ENCODE measurements around the gene WDHD1. TPM values are rescaled to one million over a fixed set of nuclear protein-coding genes. Genes with fewer than 3 reads are reported as not detected.

The WDHD1 gene
- total and polyA plus RNA-seq, 10 donors = 1.4 to 6.3 (median 3.8) TPM

DNA sequence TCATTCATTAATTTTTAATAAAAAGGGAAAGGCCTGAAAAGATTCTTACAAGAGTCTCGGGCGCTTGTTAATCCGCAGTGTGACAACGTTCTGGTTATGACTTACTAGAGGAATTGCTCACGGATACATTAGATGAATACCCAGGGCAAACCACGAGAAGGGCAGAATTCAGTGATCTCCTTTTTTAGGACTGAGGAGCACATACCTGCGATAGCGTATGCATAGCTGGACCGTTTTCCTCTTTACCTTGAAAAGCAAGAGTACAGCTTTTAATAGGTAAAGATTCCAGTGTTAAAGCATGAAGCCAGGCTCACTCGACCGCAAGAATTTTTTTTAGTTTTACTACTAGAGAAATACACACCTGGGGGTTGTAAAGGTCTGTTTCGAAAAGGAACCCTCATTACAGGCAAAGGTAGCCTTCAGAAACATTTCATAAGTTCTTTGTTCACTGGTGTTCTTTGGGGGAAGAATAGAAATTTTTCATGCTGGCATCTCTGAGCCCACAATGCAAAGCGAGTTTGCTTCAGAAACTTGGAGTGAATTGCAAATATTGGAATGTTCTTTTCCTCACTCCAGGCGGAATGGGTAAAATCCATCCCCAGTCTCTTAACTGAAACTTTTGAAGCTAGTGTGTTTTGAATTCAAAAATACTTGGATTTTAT, 25.5 kb upstream of the WDHD1 start:
- peaks cover 15 to 66% (median 49%) of the 10 kb centered on the region in 6 donors for H3K4me1 ChIP-seq
- 10 to 17% (median 12%) methylated on average over 14 of the region's 14 CpGs for WGBS, 5 donors
- peak overlapping the region; percentile 94 to 100 (median 99) for H3K27ac ChIP-seq
- TF ChIP-seq POLR2A (IDR thresholded peaks at IDR 0.05) = no peak
- TF ChIP-seq POLR2AphosphoS5 (IDR thresholded peaks at IDR 0.05) = no peak
- no peak for DNase-seq
- H3K36me3 ChIP-seq = peaks cover 0 to 37% (median under 1%) of the 10 kb centered on the region in 6 donors
- intact Hi-C loops (cut with DNase I; ENCODE audit: low total_unique reads) = no loop called here
- H3K9me3 ChIP-seq = no peaks in the 10 kb centered on the region
- peak overlapping the region; percentile 58 to 89 (median 70) for H3K4me3 ChIP-seq
- H3K27me3 ChIP-seq (replicated peaks in 1 of 7) = no peaks in the 10 kb centered on the region

GRCh38 chr14:55051423-55052268, 24.7 kb upstream of the WDHD1 start, which contains the start of gene MAPK1IP1L:
TSS of gene MAPK1IP1L (plus strand) at chr14:55051647. CDS start at chr14:55061684, 10,037 bp downstream.
- Histone ChIP-seq H3K36me3 (peaks cover 0 to 33% (median 0%) of the 10 kb centered on the region in 6 donors), H3K27ac (peak within 1 kb of the TSS; percentile 94 to 100 (median 99)), H3K9me3 (no peaks in the 10 kb centered on the region), H3K27me3 (replicated peaks in 1 of 7) (no peaks in the 10 kb centered on the region), H3K4me3 (peak within 1 kb of the TSS; percentile 58 to 89 (median 70)), H3K4me1 (peaks cover 15 to 59% (median 48%) of the 10 kb centered on the region in 6 donors)
- intact Hi-C loops (cut with DNase I; ENCODE audit: low total_unique reads) = no loop called here
- TF ChIP-seq POLR2AphosphoS5 (IDR thresholded peaks at IDR 0.05) (peak; percentile 99 to 100 (median 99)), POLR2A (IDR thresholded peaks at IDR 0.05) (peak; percentile 89 to 93 (median 92))
- TF ChIP-seq, protein P1, sequence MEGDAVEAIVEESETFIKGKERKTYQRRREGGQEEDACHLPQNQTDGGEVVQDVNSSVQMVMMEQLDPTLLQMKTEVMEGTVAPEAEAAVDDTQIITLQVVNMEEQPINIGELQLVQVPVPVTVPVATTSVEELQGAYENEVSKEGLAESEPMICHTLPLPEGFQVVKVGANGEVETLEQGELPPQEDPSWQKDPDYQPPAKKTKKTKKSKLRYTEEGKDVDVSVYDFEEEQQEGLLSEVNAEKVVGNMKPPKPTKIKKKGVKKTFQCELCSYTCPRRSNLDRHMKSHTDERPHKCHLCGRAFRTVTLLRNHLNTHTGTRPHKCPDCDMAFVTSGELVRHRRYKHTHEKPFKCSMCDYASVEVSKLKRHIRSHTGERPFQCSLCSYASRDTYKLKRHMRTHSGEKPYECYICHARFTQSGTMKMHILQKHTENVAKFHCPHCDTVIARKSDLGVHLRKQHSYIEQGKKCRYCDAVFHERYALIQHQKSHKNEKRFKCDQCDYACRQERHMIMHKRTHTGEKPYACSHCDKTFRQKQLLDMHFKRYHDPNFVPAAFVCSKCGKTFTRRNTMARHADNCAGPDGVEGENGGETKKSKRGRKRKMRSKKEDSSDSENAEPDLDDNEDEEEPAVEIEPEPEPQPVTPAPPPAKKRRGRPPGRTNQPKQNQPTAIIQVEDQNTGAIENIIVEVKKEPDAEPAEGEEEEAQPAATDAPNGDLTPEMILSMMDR (IDR thresholded peaks at IDR 0.05 in 8 of 11, conservative IDR thresholded peaks at IDR 0.05 in 3 of 11) = peak; percentile 99 to 100 (median 100)
- WGBS, 5 donors = 0 to 1% (median 1%) methylated on average over 29 to 98 of the region's 98 CpGs
- peak; percentile 99 for DNase-seq

DNA sequence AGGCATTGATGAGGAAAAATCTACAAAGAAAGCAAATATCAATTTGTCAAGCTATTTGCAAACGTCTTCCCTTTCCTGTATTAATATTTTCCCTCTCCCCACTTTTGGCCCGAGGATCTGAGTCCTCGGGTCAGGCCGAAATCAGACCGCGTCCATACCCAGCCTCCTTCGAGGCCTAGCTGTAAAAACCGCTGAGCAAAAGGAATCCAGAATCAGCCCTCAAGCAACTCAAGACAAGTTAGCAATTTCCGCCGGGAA, 24.2 kb upstream of the WDHD1 start:
- intact Hi-C loops (cut with DNase I; ENCODE audit: low total_unique reads) = no loop called here
- no peaks in the 10 kb centered on the region for H3K27me3 ChIP-seq (replicated peaks in 1 of 7)
- no peak for DNase-seq
- 1 to 3% (median 1%) methylated on average over 10 of the region's 10 CpGs for WGBS, 5 donors
- peak overlapping the region; percentile 58 to 89 (median 70) for H3K4me3 ChIP-seq
- peaks cover 15 to 53% (median 45%) of the 10 kb centered on the region in 6 donors for H3K4me1 ChIP-seq
- H3K36me3 ChIP-seq = peaks cover 0 to 27% (median 0%) of the 10 kb centered on the region in 6 donors
- peak overlapping the region; percentile 94 to 100 (median 99) for H3K27ac ChIP-seq
- TF ChIP-seq, protein P1 (IDR thresholded peaks at IDR 0.05 in 8 of 11, conservative IDR thresholded peaks at IDR 0.05 in 3 of 11) = peak in 1 of 11 experiments; percentile 14
- TF ChIP-seq POLR2AphosphoS5 (IDR thresholded peaks at IDR 0.05) = no peak
- H3K9me3 ChIP-seq = no peaks in the 10 kb centered on the region

- H3K4me1 ChIP-seq = peaks cover 15 to 32% (median 25%) of the 10 kb centered on the region in 6 donors
- DNase-seq = no peak
- intact Hi-C loops (cut with DNase I; ENCODE audit: low total_unique reads) = no loop called here
- H3K36me3 ChIP-seq = peaks cover 0 to 20% (median 4%) of the 10 kb centered on the region in 6 donors
- 89 to 95% (median 94%) methylated on average over 2 of the region's 2 CpGs for WGBS, 5 donors
- H3K9me3 ChIP-seq = no peaks in the 10 kb centered on the region
- no peak overlapping the region for H3K4me3 ChIP-seq
- TF ChIP-seq POLR2A (IDR thresholded peaks at IDR 0.05) (no peak), POLR2AphosphoS5 (IDR thresholded peaks at IDR 0.05) (no peak)
- TF ChIP-seq, protein P1 (IDR thresholded peaks at IDR 0.05 in 8 of 11, conservative IDR thresholded peaks at IDR 0.05 in 3 of 11) = no peak
- no peaks in the 10 kb centered on the region for H3K27me3 ChIP-seq (replicated peaks in 1 of 7)
- no peak overlapping the region for H3K27ac ChIP-seq
These were observed 22.1 kb upstream of the WDHD1 start for GRCh38 chr14:55048900-55049436.
